AG09309 (cell line): ENCODE data around the gene PVALB.

Experiments
- DNase-seq: peaks from one replicate; pipeline ENCODE4 v3.0.0-alpha.2; 2010; ENCODE audit warnings: low read depth
- H3K4me3 ChIP-seq: 2 replicates; pipeline ENCODE4 v1.5.1; 2011; ENCODE audit warnings: mild to moderate bottlenecking, low read depth, low read length, moderate library complexity; ENCODE audit not compliant: control insufficient read depth
- CTCF ChIP-seq: IDR thresholded peaks from 2 replicates; pipeline ENCODE4 v1.5.1; 2011; ENCODE audit warnings: mild to moderate bottlenecking, low read depth, low read length, inconsistent platforms; ENCODE audit not compliant: insufficient read depth, control insufficient read depth; ENCODE audit errors: missing control alignments

Gene PVALB

GRCh38 chr22:36816339-36816635, 548 bp downstream of the PVALB start:
- no peak for DNase-seq
- no peak for TF ChIP-seq CTCF
- H3K4me3 ChIP-seq = no peak overlapping the region

- no peak overlapping the region for H3K4me3 ChIP-seq
- no peak for TF ChIP-seq CTCF
- no peak for DNase-seq
Observed at GRCh38 chr22:36815558-36816338, 1.1 kb downstream of the PVALB start.

- no peak for DNase-seq
- H3K4me3 ChIP-seq = no peak overlapping the region
- TF ChIP-seq CTCF = no peak
Observed at GRCh38 chr22:36814801-36815200, 2.0 kb downstream of the PVALB start.

- H3K4me3 ChIP-seq = no peak overlapping the region
- TF ChIP-seq CTCF = no peak
- DNase-seq = no peak
Observed at GRCh38 chr22:36811094-36811800, 5.6 kb downstream of the PVALB start.

GRCh38 chr22:36809351-36809750, 7.5 kb downstream of the PVALB start:
- no peak overlapping the region for H3K4me3 ChIP-seq
- DNase-seq = no peak
- no peak for TF ChIP-seq CTCF

GRCh38 chr22:36808721-36809344, 8.0 kb downstream of the PVALB start:
- DNase-seq = no peak
- H3K4me3 ChIP-seq = no peak overlapping the region
- TF ChIP-seq CTCF = no peak
